Esophagus mucosa (tissue), 1 donor: ENCODE data around the gene ICAM1. TPM values are rescaled to one million over a fixed set of nuclear protein-coding genes. Genes with fewer than 3 reads are reported as not detected.
A peak's percentile ranks its signal among the peaks of the same experiment; 100 is the strongest.
"Not testable (repeated sequence)": the region's sequence is repeated elsewhere in the genome, so short reads cannot be mapped to it uniquely, and the experiment has no call there.

Source experiments
- ATAC-seq: fragments of 200-7000 bp; cut with Tn5 transposase; one replicate; pipeline ENCODE4 v1.9.1; 2020
- total RNA-seq: library from RNA; stranded (reverse); gene quantifications from one replicate; pipeline ENCODE4 v1.2.4, GENCODE V29; 2023
- donor health status: DM: yes; HTN: yes; CAD: no.

Gene ICAM1, protein sequence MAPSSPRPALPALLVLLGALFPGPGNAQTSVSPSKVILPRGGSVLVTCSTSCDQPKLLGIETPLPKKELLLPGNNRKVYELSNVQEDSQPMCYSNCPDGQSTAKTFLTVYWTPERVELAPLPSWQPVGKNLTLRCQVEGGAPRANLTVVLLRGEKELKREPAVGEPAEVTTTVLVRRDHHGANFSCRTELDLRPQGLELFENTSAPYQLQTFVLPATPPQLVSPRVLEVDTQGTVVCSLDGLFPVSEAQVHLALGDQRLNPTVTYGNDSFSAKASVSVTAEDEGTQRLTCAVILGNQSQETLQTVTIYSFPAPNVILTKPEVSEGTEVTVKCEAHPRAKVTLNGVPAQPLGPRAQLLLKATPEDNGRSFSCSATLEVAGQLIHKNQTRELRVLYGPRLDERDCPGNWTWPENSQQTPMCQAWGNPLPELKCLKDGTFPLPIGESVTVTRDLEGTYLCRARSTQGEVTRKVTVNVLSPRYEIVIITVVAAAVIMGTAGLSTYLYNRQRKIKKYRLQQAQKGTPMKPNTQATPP
- total RNA-seq: 3.5 TPM

DNA sequence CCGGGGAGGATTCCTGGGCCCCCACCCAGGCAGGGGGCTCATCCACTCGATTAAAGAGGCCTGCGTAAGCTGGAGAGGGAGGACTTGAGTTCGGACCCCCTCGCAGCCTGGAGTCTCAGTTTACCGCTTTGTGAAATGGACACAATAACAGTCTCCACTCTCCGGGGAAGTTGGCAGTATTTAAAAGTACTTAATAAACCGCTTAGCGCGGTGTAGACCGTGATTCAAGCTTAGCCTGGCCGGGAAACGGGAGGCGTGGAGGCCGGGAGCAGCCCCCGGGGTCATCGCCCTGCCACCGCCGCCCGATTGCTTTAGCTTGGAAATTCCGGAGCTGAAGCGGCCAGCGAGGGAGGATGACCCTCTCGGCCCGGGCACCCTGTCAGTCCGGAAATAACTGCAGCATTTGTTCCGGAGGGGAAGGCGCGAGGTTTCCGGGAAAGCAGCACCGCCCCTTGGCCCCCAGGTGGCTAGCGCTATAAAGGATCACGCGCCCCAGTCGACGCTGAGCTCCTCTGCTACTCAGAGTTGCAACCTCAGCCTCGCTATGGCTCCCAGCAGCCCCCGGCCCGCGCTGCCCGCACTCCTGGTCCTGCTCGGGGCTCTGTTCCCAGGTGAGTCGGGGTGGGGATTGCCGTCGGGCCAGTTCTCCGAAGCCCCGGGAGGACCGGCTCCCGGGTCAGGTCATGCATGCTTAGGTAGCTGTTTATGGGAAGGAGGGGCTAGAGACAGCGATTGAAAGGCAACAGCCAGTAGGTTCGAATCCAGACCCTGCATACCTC, at the start of gene ICAM1:
ICAM1 (plus strand) TSS at position 505 of the 779 bp plus-strand sequence; CDS start at position 545, 40 bp downstream.
- peak; percentile 65 for ATAC-seq

DNA sequence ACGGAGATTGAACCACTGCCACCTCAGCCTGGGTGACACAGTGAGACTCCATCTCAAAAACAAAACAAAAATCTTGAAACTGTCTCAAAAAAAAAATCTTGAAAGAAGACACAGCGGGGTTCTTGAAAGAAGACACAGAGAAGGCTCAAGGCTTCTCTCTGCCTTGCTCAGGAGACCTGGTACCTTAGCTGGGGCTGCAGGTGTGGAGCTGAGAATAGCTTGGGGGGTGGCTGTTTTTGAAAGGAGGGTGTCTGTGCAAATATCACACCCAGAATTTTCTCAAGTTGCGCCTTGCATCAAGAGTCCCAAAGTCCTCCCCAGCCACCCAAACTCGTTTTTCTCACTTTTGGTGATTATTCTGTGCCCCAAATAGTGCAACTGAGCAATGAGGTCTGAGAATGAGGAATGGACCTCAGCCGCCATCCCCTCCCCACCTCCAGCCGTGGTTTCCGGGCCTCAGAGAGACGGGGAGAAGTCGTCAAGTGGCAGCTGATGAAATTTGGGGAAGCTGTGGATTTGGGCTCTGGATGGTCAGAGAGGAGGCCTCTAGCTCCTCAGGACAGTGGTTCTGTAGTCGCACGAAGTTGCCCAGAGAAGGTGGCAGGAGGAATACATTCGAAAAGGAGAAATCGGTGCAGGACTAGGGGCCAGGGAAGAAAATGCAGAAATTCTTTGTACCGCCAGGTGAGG, 48.6 kb upstream of the ICAM1 start:
- ATAC-seq: no peak

DNA sequence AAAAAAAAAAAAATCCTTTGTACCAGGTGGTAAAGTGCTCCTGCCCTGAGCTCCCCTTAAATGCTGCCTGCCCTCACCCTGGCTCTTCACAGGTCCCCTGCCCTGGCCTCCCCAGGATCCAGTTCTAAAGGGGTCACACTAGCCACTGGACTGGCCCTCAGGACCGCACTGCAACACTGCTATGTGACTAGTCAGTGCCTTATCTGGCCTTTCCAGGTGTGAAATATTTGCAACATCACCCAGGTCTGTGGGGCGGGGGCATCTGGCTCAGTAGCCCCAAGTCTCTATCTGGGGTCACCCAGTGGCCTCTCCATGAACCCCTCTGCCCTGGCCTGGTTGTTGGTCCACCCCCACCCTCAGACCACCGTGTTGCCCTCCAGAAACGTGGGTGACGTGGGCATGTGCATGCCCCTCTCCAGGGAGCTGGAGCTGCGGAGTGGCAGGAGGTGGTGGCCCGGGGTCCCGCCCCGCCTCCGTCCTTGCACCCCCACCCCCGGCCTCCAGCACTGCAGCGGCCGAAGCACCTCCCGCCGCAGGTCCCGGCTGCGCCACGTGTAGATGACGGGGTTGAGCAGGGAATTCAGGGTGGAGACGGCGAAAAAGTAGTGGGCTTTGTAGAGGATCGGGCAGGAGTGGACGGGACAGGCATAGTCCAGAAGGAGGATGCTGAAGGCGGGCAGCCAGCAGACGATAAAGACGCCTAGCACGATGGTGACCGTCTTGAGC, 47.3 kb upstream of the ICAM1 start:
- no peak for ATAC-seq

DNA sequence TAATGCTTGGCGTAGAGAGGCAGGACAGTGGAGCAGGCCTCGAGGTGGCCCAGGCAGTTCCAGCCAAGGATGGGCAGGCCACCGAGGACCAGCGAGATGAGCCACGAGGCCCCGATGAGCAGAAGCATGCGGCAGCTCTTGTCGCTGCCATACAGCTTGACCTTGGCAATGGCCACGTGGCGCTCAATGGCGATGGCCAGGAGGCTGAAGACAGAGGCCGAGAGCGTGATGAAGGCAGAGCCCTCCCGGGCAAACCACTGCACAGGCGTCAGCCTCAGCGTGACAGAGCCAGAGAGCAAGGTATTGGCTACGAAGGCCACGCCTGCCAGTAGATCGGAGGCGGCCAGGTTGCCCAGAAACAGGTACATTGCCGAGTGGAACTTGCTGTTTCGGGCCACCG, 46.6 kb upstream of the ICAM1 start:
- ATAC-seq: no peak

DNA sequence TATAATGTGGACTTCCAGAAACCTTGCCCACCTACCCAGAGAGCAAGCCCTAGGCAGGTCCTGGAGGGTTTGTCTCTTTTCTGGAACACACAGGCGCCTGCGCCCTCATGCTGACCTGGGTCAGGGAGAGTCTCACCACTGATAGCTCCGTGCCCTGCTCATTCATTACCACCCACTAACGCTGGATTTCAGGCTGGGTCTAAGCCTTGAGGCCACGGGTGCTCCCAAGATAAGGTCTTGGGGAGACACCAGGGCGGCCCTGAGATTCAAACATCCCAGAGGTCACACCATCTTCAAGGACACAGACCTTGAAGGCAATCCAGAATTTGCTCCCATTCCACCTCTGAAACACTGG, 44.9 kb upstream of the ICAM1 start:
- ATAC-seq: no peak

DNA sequence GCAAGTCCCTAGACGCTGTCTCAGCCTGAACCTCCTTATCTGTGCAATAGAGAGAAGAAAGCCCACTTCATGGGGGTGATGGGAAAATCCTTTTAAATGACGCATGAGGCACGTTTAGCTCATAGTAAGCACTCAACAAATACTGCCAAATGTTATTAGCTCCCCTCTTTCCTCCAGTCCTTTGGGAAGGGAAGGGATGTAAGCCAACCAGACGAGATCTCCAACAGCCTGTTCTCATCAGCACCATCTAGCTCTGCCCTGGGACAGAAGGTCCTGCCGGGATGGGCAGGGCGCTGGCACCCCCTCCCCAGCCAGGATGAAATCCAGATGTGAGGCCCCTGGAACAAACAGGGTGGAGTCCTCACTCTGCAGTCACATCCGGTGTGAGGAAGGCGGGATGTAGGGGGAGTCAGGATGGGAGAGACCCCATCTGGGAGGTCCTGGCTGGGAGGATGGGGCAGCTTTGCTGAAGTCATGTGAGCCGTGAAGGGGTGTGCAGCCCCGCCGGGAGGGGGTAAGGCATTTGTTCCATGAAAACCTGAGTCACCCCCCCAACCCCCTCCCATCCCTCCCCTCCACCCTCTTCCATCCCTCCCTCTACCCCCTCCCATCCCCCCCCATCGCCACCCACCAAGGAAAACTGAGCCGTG, 44.4 kb upstream of the ICAM1 start:
- no peak for ATAC-seq

DNA sequence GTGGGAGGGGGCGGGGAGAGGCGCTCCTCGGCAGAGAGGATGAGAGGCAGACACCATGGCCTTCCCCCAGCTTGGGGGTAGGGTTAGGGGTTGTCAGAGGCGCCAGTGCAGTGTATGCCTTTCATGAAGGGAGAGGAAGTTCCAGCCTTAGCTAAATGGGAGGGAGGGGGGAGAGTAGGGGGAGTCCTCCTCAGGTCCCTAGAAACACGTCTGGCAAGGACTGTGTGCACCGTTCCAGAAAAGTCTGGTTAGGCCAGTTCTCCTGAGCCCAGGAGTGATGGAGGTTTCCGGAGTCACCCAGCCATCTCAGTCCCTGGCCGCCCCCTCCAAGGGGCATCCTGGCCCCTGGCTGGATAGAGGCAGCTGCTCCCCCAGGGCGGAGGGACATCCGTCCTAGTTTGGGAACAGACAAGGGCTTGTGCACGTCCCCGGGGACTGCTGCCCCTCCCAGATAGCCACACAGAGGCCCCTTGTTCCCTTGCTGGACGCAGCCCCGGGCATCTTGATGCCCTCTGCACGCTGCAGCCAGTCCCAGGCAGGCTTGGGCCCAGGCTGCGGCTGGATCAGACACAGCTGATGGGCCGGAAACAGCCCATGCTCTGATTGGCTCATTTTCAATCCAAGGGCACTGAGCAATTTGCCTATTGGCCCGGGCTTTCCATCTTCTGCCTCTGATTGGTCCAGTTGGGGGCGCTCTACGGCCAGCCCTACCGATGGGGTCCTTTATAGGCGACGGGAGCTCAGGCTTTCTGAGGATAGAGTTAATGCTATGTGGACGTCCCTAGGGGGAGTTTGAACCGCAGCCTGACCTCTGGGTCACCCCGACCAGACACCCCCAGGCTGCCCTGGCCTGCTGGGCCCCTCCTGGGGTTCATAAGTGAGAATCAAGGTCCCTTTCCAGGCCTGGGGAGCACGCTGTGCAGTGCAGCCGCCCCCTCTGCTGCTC, 43.6 kb upstream of the ICAM1 start:
- no peak for ATAC-seq

DNA sequence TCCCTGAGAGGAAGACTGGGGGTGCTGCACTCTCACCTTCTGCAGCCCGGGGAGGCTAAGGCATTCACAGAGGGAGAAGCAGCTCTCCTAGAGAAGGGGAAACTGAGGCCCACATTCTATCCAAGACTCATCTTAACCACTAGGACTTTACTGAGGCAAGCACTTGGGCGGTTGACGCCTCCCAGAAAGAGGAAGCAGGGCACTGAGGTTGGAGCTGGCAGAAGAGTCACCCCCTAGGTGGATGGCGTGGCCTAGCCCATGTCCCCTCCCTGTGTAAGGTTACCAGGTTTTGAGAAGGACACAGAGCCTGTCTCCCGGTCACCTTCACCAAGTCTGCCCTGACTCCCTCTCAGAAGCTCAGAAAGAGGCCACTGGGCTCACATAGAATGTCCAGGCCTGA, 42.5 kb upstream of the ICAM1 start:
- no peak for ATAC-seq

DNA sequence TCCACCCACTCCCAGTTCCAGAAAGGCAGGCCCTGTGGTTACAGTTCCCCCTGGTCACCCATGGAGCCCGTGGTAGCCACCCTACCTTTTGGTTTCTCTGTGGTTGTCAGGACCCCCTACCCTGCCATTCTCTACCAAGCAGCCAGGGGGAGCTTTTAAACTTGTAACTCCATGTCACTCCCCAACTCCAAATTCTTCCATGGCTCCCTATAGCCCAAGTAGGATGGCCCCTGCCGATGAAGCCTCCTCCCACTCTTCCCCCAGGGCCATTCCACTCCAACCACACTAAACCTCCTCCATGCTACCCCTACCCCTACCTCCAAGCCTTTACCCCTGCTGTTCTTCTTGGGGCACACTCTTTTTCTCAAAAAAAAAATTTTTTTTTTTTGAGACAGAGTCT, 42.0 kb upstream of the ICAM1 start:
- ATAC-seq: no peak

DNA sequence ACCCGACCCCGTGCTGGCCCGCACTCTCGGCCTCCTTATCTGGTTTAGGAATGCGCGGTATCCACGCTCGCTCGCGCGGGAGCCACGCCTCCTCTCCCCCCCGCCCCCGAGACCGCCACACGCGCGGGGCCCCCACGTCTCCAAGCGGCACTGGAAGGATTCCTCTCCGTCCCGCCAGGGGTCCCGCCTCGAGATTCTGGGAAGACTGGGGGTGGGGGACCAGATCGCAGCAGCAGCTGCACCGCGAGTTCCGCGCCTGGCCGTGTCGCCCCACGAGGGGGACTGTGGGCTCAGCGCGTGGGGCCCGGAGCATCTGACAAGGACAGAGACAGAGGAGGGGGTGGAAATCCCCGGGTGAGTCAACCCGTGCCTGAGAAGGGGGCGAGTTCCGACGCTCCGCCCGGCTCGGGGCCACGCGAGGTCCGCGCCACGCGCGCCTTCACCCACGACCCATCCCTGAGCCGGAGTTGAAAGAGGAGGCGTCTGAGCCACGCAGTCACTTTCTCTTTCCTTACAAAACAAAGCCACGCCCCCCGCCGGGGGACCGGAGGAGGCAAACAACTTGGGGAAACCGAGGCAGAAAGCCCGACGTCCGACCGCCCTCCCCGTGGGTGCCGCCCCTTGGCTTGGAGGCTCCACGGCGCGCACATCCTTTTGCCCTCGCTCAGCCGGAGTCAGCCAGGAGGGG, 40.6 kb upstream of the ICAM1 start:
- ATAC-seq: peak; percentile 7

DNA sequence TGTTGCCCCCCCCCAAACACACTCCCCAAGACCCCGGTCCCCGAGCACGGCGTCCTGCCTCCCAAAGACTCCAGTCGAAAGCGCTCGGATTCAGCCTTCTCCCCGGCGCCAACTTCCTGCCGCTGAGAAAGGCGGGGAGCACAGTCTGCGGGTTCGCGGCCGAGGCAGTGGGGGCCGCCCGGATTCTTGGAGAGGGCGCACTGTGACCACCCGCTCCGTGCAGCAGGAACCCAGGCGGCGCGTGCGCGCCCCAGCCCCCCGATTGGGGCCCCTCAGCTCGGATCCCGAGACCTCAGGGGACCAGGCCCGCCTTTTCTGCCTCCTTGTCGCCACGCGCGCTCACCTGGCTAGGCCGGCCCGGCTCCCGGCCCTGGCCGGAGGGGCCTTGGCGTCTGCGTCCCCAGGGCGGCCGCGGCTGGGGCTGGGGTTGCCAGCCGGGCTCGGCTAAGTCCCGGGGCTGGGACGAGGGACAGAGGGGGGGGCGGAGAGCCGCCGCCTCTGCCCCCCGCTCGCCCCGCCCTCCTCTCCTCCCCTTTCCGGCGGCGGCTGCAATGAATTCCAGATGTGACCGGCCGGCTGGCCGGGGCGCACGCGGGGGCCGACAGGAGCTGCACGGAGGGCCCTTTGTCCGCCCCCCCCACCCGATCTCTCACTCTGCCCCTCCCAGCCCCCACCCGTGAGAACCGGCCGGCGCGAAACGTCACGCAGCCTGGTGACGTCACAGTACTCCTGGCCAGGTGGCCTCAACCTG, 39.9 kb upstream of the ICAM1 start, which contains the start of gene S1PR2:
S1PR2 (minus strand) TSS at position 471 of the 751 bp plus-strand sequence. CDS start 6,426 bp downstream, outside the sequence.
- ATAC-seq: peak; percentile 57

DNA sequence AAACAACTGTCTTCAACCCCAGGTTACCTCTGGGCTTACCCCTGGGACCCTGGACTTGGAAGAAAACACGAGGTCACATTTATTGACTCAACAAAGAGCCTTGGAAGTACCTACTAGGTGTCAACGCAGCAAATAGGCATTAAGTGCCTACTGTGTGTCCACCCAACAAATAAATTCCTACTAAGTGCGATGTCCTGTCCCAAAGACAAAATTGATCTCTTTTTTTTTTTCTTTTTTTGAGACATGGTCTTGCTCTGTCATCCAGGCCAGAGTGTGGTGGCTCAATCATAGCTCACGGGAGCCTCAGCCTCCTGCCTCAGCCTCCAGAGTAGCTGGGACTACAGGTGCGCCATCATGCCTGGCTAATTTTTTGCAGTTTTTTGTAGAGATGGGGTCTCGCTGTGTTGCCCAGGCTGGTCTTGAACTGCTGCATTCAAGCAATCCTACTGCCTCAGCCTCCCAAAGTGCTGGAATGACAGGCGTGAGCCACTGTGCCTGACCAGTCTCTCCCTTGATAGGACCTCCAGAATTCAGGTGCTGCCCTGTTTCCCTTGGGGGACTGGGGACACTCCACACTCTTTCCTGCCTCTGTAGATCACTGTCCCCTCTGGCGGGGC, 39.2 kb upstream of the ICAM1 start:
- no peak for ATAC-seq

DNA sequence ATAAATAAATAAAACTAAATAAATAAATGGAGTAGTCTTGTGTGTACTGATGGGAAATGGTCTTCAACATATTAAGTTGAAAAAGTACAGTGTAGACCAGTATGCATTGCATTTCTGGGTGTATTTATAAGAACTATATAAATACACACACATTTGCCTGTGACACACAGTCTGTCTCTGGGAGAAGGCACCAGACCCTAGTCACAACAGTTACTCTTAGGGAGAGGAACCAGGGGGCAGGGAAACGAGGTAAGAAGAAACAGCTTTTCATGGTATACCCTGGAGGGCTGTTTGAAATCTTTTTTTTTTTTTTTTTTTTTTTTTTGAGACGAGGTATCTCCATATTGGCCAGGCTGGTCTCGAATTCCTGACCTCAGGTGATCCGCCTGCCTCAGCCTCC, 37.0 kb upstream of the ICAM1 start:
- no peak for ATAC-seq

DNA sequence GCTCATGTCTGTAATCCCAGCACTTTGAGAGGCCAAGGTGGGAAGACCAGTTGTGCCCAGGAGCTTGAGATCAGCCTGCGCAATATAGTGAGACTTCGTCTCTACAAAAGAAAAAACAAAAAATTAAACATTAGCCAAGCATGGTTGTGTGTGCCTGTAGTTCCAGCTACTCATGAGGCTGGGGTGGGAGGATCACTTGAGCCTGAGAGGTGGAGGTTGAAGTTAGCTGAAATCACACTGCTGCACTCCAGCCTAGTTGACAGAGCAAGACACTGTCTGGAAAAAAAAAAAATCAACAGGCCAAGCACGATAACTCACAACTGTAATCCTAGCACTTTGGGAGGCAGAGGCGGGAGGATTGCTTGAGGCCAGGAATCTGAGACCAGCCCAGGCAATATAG, 35.9 kb upstream of the ICAM1 start:
- ATAC-seq: no peak

DNA sequence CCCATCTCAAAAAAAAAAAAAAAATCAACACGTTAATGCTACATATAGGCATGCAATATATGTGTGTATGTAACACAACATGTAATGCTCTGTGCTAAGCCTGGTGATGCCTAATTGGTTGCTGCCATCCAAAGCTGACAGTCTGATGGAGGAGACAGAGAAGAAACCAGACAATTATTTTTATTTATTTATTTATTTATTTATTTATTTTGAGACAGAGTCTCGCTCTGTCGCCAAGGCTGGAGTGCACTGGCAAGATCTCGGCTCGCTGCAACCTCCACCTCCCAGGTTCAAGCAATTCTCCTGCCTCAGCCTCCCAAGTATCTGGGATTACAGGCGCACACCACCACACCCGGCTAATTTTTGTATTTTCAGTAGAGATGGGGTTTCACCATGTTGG, 35.5 kb upstream of the ICAM1 start:
- ATAC-seq: not testable (repeated sequence)

DNA sequence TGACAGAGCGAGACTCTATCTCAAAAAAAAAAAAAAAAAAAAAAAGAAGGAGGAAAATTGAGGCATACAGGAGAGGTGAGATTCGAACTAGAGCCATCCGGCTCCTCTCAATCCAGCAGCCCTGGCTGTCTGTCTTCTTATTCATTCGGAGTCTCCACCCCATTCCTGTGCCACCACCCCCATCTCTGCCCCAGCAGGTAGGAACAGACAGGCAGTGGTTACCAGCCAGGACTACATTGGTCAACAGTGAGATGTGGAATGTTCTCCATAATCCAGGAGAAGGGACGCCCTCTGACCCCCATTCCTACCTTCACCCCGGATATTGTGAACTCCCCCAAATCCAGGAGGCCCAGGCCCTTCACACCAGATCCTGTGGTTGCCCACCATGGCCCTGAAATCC, 33.2 kb upstream of the ICAM1 start:
- no peak for ATAC-seq

DNA sequence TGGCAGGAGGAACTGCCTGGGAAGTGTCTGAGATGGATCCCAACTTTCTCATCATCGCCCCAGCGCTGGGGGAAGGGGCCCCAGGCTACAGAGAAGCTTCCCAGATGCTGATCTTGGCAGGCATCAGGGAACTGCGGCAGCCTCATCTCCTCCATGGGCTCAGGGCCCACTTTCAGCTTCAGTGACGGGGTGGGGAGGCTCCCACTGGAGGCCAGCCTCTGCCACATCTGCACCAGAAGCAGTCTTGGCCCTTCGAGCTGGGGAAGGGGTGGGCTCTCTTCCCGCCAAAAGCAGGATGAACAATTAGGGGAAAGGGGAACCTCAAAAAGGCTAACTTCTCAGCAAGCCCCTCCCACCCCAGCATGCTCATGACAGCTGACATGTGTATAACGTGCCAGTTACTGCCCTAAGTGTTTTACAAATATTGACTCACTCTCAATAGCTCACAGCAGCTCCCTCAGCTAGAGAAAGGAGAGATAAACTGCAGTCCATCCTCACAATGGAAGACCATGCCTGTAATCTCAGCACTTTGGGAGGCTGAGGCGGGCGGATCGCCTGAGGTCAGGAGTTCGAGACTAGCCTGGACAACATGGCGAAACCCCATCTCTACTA, 32.6 kb upstream of the ICAM1 start:
- peak; percentile 43 for ATAC-seq

DNA sequence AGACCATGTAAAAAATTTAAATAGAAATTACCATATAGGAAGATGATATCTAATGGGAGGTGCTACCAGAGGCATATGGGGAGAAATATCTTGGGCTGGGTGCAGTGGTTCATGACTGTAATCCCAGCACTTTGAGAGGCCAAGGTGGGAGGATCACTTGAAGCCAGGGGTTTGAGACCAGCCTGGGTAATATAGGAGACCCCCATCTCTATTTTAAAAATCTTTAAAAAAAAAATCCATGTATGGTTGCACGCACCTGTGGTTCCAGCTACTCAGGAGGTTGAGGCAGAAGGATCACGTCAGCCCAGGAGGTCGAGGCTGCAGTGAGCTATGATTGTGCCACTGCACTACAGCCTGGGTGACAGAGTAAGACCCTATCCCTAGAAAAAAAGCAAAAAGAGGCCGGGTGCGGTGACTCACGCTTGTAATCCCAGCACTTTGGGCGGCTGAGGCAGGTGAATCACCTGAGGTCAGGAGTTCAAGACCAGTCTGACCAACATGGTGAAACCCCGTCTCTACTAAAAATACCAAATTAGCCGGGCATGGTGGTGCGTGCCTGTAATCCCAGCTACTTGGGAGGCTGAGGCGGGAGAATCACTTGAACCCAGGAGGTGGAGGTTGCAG, 29.0 kb upstream of the ICAM1 start:
- not testable (repeated sequence) for ATAC-seq
